GM19468 (cell line): Measurements from ENCODE around the gene MTMR3.
"Not testable (repeated sequence)": the region's sequence is repeated elsewhere in the genome, so short reads cannot be mapped to it uniquely, and the experiment has no call there.

Source experiments
- ATAC-seq: cut with Tn5 transposase; IDR thresholded peaks from one replicate; pipeline ENCODE4 v1.9.1; 2021; ENCODE audit warnings: mild to moderate bottlenecking, moderate library complexity, moderate number of reproducible peaks; ENCODE audit not compliant: unreplicated experiment; ENCODE audit errors: extremely low read depth

The MTMR3 gene

GRCh38 chr22:30043161-30043560, 160.2 kb downstream of the MTMR3 start:
- ATAC-seq, result no peak

- no peak for ATAC-seq
These were observed 161.4 kb downstream of the MTMR3 start for GRCh38 chr22:30044369-30044768.

- no peak for ATAC-seq
These were observed 162.0 kb downstream of the MTMR3 start for GRCh38 chr22:30044881-30045493.

GRCh38 chr22:30045494-30045887, 162.5 kb downstream of the MTMR3 start:
- no peak for ATAC-seq

DNA sequence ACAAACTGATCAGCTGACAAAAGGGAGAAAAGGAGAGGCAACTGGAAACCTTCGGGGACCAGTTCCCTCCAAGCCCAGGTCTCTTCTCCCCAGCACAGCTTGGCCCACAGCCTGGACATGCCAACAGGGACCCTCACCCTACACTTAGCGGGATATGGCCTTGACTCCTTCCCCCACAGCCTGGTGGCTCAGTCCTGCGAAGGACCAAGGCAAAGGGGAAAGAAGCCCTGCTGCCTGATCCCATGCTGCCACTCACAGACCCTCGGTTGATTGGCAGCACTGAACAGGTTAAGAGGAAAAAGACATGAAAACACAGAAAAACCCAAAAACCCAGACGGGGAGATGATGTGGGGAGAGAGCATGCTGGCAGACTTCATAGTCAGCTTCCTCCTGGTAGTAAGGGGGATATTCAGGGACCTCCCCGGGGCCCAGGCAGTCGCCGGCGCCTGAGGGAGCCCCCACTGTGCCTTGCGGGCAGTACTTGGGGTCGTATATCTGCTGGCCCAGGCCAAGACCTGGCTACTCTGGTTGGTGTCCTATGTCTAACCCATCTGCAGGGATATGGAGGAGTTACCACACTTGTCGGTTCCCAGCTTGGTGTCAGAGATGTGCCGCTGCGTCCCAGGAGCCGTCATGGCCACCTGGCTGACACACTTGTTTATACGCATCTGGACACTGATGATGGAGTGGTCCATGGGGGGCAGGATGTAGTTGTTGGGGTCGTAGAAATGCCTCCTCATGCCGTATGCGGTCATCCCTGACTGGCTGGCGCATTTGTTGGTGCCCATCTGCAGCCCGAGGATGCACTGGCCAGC, 163.1 kb downstream of the MTMR3 start:
- no peak for ATAC-seq

DNA sequence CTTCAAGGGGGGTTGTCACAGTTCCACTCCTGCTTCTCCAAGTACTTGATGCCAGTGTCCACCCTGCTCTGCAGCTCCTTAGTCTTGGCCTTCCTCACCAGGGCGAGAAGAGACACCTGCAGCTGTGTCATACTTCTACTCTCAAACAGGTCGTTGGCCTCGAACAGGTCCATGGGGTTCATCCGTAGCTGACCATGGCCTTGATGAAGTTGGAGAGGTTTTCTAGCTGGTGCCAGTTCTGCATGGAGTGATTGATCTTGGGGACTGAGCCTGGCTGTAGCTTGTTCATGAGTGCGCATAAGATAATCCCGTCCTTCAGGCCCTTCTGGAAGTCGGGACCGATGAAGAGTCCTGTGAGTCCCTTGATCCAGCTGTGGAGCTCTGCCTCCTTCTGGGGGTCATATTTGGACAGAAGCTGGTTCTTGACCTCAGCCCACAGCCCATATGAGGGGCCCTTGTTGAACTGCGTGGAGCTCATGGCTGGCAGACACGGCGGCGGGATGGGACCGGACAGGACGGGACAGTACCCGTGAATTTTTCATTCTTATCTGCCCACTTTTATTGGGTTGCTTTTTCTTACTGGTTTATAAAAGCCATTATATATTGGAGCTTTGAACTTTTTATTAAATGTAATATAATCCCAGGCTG, 163.9 kb downstream of the MTMR3 start:
- ATAC-seq, result no peak

DNA sequence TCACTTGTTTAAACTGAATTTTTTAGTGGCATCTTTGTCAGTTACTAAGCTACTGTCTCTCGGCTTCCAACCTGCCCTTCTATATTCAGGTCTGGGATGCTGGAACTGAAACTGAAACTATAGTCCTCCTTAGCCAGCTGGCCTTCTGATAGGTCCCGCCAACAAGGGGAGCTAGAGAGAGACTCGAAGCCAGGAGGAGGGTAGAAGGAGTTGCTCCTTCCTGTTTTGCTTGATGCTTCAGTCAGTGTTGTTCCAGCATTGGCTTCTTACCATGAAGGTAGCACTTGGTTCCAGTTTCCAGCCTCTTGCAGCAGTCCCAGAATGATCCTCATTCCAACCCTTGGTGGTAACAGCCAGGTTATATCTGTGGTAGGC, 164.4 kb downstream of the MTMR3 start:
- ATAC-seq, result no peak

- no peak for ATAC-seq
These were observed 165.7 kb downstream of the MTMR3 start for GRCh38 chr22:30048681-30049080.

DNA sequence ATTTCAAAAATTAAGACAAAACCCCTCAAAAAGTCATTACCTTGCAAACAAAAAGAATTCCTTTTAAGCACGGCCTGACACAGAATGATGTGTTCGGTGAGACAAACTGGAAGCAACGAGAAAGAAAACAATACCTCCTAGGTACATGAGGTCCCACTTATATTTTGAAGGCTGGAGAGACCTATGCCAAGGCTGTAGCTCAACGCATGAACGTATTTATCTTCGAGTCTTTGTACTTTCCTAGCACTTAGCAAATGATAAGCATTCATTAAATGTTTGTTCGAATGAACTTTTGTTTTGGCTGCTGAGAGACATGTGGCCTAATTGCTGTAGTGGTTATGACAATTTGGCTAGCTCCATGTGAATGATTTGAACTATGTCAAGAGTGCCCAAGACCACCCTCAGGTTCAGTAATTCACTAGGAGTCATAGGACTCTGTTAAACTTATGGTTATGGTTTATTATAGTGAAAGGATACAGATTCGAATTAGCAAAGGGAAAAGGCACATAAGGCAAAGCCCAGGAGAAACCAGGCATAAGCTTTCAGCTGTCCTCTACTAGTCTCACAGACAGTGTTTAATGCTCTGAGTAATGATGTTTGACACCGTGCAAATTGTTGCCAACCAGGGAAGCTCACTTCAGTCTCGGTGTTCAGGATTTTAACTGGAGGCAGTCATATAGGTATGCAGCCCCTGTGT, 171.2 kb downstream of the MTMR3 start:
- ATAC-seq, result no peak

DNA sequence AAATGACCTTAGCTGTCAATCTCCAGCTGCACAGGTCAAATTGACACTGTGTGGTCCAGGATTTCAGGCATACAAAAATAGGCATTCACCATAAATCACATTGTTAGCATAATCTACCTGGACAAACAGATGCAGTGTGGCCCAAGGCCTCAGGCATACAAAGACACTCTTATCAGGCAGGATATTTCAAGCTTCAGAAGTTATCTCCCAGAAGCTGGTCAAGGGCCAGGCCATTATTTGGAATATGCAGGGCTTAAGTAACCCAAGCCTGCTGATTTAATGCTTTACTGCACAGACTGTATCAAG, 171.7 kb downstream of the MTMR3 start:
- no peak for ATAC-seq

GRCh38 chr22:30056015-30056414, 173.0 kb downstream of the MTMR3 start:
- ATAC-seq, result no peak

GRCh38 chr22:30057375-30057774, 174.4 kb downstream of the MTMR3 start:
- ATAC-seq, result no peak

- not testable (repeated sequence) for ATAC-seq
These were observed 176.5 kb downstream of the MTMR3 start for GRCh38 chr22:30059346-30060020.

DNA sequence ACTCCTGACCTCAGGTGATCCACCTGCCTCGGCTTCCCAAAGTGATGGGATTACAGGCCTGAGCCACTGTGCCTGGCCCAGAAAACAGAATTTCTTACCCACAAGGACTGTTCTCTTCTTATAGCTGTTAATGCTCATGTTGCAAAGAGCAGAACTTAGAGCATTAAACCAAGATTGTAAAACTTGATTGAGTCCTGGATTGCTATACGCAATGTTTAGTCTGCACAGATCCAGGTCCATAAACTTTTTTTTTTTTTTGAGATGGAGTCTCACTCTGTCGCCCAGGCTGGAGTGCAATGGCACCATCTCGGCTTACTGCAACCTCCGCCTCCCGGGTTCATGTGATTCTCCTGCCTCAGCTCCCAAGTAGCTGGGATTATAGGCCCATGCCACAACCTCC, 178.1 kb downstream of the MTMR3 start:
- not testable (repeated sequence) for ATAC-seq

- no peak for ATAC-seq
These were observed 179.3 kb downstream of the MTMR3 start for GRCh38 chr22:30062259-30062658.

- no peak for ATAC-seq
These were observed 180.0 kb downstream of the MTMR3 start for GRCh38 chr22:30062950-30063349.

- no peak for ATAC-seq
These were observed 181.2 kb downstream of the MTMR3 start for GRCh38 chr22:30064172-30064571.

DNA sequence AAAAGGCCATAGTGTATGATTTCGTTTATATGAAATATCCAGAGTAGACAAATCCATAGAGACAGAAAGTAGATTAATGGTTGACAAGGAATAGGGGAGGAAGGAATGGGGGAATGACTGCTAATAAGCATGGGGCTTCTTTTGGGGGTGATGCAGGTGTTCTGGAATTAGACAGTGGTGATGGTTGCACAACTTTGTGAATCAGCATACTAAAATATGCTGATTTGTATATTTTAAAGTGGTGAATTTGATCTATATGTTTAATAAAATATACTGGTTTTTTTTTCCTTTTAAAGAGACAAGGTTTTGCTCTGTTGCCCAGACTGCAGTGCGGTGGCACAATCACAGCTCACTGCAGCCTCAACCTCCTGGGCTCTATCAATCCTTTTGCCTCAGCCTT, 190.8 kb downstream of the MTMR3 start:
- ATAC-seq, result no peak

DNA sequence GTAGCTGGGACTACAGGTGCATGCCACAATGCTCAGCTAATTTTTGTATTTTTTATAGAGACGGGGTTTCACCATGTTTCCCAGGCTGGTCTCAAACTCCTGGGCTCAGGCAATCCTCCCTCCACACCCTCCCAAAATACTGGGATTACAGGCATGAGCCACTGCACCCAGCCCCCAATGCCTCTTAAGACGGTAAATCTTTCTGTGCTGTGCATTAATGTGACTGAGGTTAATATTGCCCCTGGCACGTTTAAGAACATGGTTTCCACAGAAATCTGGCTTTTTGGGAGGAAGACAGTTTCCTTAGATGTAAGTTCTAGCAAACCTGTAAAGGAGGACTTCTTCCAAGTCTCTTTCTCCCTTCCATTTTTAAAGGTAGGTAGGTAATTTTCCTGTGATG, 191.2 kb downstream of the MTMR3 start:
- ATAC-seq, result no peak

DNA sequence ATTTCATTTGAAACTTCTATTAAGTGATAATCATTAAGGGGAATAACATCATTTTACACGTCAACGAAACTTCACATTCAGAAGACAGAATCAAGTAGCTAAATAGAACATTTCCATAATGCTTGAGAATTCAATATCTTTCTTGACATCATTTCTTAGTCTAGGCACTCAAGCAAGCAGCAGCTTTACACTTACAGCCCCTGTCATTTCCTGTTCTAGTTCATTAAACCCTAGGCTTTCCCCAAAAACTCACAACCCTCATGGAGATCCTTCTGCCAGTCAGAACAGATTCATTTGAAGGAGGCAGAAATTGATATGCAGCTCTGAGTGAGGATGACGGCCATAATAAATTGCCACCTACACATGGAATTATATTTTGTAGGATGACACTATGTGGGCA, 192.0 kb downstream of the MTMR3 start:
- no peak for ATAC-seq
